Measurements from ENCODE around the gene TAF1C.

GRCh38 chr16:84137287-84137686 lies 49.6 kb downstream of the TAF1C start:
- TF ChIP-seq CTCF (IDR thresholded peaks at IDR 0.05) (no peak), POLR2A (IDR thresholded peaks at IDR 0.05) (peak in 1 of 2 donors; percentile 88)

All from thyroid gland (tissue), 4 donors.